HEK293T (cell line): ENCODE results near the gene EFCAB5.

Experiments used
- ELF4 ChIP-seq: fragments of 450-650 bp; IDR thresholded peaks from 2 replicates; pipeline ENCODE4 v1.6.1; 2017; ENCODE audit warnings: antibody characterized with exemption
- FOXK2 ChIP-seq: fragments of 450-650 bp; IDR thresholded peaks from 2 replicates; pipeline ENCODE4 v1.6.1; 2016; ENCODE audit warnings: mild to moderate bottlenecking
- FOXM1 ChIP-seq: fragments of 450-650 bp; IDR thresholded peaks from 2 replicates; pipeline ENCODE4 v1.6.1; 2017; ENCODE audit warnings: mild to moderate bottlenecking, borderline replicate concordance
- HDGF ChIP-seq: fragments of 450-650 bp; IDR thresholded peaks from 2 replicates; pipeline ENCODE4 v1.6.1; 2017; ENCODE audit warnings: antibody characterized with exemption, borderline replicate concordance
- NFRKB ChIP-seq: fragments of 450-650 bp; IDR thresholded peaks from 2 replicates; pipeline ENCODE4 v1.6.1; 2016; ENCODE audit warnings: mild to moderate bottlenecking, moderate library complexity
- PKNOX1 ChIP-seq: fragments of 450-650 bp; IDR thresholded peaks from 2 replicates; pipeline ENCODE4 v1.6.1; 2016
- SP1 ChIP-seq: fragments of 450-650 bp; IDR thresholded peaks from 2 replicates; pipeline ENCODE4 v1.6.1; 2017
- SUZ12 ChIP-seq: fragments of 450-650 bp; IDR thresholded peaks from 2 replicates; pipeline ENCODE4 v1.6.1; 2016; ENCODE audit warnings: mild to moderate bottlenecking
- TARDBP ChIP-seq: fragments of 450-650 bp; IDR thresholded peaks from 2 replicates; pipeline ENCODE4 v1.6.1; 2016
- ZNF384 ChIP-seq: fragments of 450-650 bp; IDR thresholded peaks from 2 replicates; pipeline ENCODE4 v1.6.1; 2016

- TF ChIP-seq TARDBP (no peak), ELF4 (no peak), SUZ12 (no peak), PKNOX1 (no peak), NFRKB (no peak), HDGF (no peak), FOXK2 (no peak), FOXM1 (no peak), ZNF384 (no peak), SP1 (no peak)
Measured at GRCh38 chr17:29945281-29945680, 3.8 kb downstream of the EFCAB5 start.
